ENCODE measurements around the gene LTBP1. TPM values are rescaled to one million over a fixed set of nuclear protein-coding genes. Genes with fewer than 3 reads are reported as not detected.

Gene LTBP1
- polyA plus RNA-seq, 1 donor (not counting 4 experiments of a cell fraction or from before 2014, with no cell fraction given) = 9.2 TPM

DNA sequence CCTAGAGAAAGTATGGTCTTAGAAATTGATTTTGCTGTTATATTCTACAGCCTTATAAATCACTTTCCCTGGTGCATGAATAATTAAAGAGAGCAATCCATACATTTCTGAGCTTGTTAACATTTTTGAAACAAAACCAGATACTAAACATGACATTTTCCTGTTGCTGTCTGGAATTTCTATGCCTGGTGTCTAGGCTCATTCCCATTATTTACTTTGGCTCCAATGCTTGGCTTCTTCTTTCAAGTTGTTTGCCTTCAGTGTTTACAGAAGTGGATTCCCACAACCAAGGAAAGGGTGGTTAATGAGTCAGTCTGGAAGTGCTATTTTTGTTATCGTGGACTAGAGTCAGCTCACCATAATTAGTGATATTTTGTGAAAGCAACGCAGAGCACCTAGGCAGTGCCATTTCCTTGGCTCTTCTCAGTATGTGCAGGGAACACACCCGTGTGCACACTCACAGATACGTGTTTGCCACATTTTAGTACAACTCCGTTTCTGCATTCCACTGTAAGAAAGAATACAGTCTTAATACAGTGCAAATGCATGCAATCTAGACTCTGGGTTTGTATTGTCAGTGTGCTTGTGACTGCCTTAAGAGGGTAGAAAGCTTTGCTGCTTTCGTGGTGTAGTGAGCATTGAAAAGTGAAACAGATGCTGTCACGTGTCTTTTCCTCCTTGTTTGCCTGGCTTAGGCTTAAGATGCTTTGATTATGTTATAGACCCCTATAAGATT, 344.7 kb downstream of the LTBP1 start:
- no peaks in the 10 kb centered on the region for H3K36me3 ChIP-seq (ENCODE audit: control insufficient read depth in 2 of 2, extremely low read depth in 1 of 2, insufficient read depth in 2 of 2, low read length in 2 of 2)
- FAIRE-seq (no peak), DNase-seq (ENCODE audit: low read depth, low spot score) (no peak)
- no peak overlapping the region for H2AFZ ChIP-seq (ENCODE audit: control insufficient read depth, low read length)
- H3K27ac ChIP-seq (ENCODE audit: control insufficient read depth, insufficient read depth, low read length) = no peak overlapping the region
- no peak overlapping the region for H3K9ac ChIP-seq (ENCODE audit: control insufficient read depth, extremely low read depth, insufficient read depth, low read length)
- no peaks in the 10 kb centered on the region for H3K27me3 ChIP-seq (ENCODE audit: control insufficient read depth, extremely low read depth, insufficient read depth, low read length)
- no peak overlapping the region for H3K4me2 ChIP-seq (ENCODE audit: control insufficient read depth, extremely low read depth, insufficient read depth, low read depth, low read length)
- H3K4me3 ChIP-seq (ENCODE audit: control insufficient read depth in 2 of 3, extremely low read depth in 1 of 3, insufficient read depth in 2 of 3, low read depth in 1 of 3, low read length in 3 of 3) = no peak overlapping the region
- H4K20me1 ChIP-seq (ENCODE audit: control insufficient read depth, extremely low read depth, insufficient read depth, low read length) = no peaks in the 10 kb centered on the region
- no peaks in the 10 kb centered on the region for H3K79me2 ChIP-seq (ENCODE audit: control insufficient read depth, insufficient read depth, low read length)
- TF ChIP-seq EZH2 (IDR thresholded peaks at IDR 0.05; ENCODE audit: low read length) (no peak), CTCF (optimal IDR thresholded peaks at IDR 0.05 in 1 of 3, IDR thresholded peaks at IDR 0.05 in 1 of 3, conservative IDR thresholded peaks at IDR 0.05 in 1 of 3; ENCODE audit: extremely low read depth in 1 of 3, insufficient read depth in 2 of 3, low read length in 3 of 3) (no peak)
- peaks cover 3% of the 10 kb centered on the region for H3K4me1 ChIP-seq (ENCODE audit: control insufficient read depth, extremely low read depth, insufficient read depth, low read length)
- H3K9me3 ChIP-seq (ENCODE audit: control insufficient read depth, low read depth, low read length) = no peaks in the 10 kb centered on the region
- no peaks in the 10 kb centered on the region for H3K9me1 ChIP-seq (ENCODE audit: control insufficient read depth, extremely low read depth, insufficient read depth, low read length)
- dilution Hi-C loops (cut with MboI; ENCODE audit: extremely low pct_ligation_motif_present, low sequenced_read_pairs) = no loop called here

DNA sequence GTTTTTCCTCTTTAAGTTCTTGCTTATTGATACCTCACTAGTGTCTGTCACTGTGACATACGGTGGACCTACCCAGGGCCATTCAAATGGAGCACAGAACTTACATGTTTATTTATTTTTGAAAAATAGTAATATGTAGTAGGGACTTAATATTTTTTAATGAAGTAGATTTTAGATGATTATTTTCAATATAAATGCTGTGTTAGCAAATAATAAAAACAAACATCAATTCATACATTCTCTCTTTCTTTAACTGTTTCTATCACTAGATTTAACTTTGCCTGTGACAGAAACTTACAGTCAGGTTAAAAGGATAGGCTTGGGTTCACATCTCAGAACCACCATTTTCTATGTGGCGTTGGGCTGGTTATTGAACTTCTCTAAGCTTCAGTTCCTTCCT, 345.3 kb downstream of the LTBP1 start:
- H3K9me1 ChIP-seq (ENCODE audit: control insufficient read depth, extremely low read depth, insufficient read depth, low read length) = no peaks in the 10 kb centered on the region
- H3K9me3 ChIP-seq (ENCODE audit: control insufficient read depth, low read depth, low read length) = no peaks in the 10 kb centered on the region
- no peaks in the 10 kb centered on the region for H3K27me3 ChIP-seq (ENCODE audit: control insufficient read depth, extremely low read depth, insufficient read depth, low read length)
- H3K9ac ChIP-seq (ENCODE audit: control insufficient read depth, extremely low read depth, insufficient read depth, low read length) = no peak overlapping the region
- no peak for TF ChIP-seq EZH2 (IDR thresholded peaks at IDR 0.05; ENCODE audit: low read length)
- TF ChIP-seq CTCF (optimal IDR thresholded peaks at IDR 0.05 in 1 of 3, IDR thresholded peaks at IDR 0.05 in 1 of 3, conservative IDR thresholded peaks at IDR 0.05 in 1 of 3; ENCODE audit: extremely low read depth in 1 of 3, insufficient read depth in 2 of 3, low read length in 3 of 3) = no peak
- H3K79me2 ChIP-seq (ENCODE audit: control insufficient read depth, insufficient read depth, low read length) = no peaks in the 10 kb centered on the region
- dilution Hi-C loops (cut with MboI; ENCODE audit: extremely low pct_ligation_motif_present, low sequenced_read_pairs) = no loop called here
- H3K4me2 ChIP-seq (ENCODE audit: control insufficient read depth, extremely low read depth, insufficient read depth, low read depth, low read length) = no peak overlapping the region
- peaks cover 3% of the 10 kb centered on the region for H3K4me1 ChIP-seq (ENCODE audit: control insufficient read depth, extremely low read depth, insufficient read depth, low read length)
- no peak overlapping the region for H3K27ac ChIP-seq (ENCODE audit: control insufficient read depth, insufficient read depth, low read length)
- H3K36me3 ChIP-seq (ENCODE audit: control insufficient read depth in 2 of 2, extremely low read depth in 1 of 2, insufficient read depth in 2 of 2, low read length in 2 of 2) = no peaks in the 10 kb centered on the region
- no peak overlapping the region for H3K4me3 ChIP-seq (ENCODE audit: control insufficient read depth in 2 of 3, extremely low read depth in 1 of 3, insufficient read depth in 2 of 3, low read depth in 1 of 3, low read length in 3 of 3)
- no peaks in the 10 kb centered on the region for H4K20me1 ChIP-seq (ENCODE audit: control insufficient read depth, extremely low read depth, insufficient read depth, low read length)
- no peak overlapping the region for H2AFZ ChIP-seq (ENCODE audit: control insufficient read depth, low read length)
- no peak for DNase-seq (ENCODE audit: low read depth, low spot score)
- FAIRE-seq = no peak

Measured in keratinocyte (primary cell).